HL-60 (cell line): ENCODE data around the gene FHIT.

Experiments
- DNase-seq, 2 experiments: peaks; one replicate each; pipeline ENCODE4 v3.0.0-alpha.2; 2010 to 2020; ENCODE audit warnings: low read depth in 1 of 2, low spot score in 1 of 2
- H3K27ac ChIP-seq: fragments of 250-450 bp; sonication (Bioruptor Pico); replicated peaks from 2 replicates; pipeline ENCODE4 v1.5.1; 2020; ENCODE audit warnings: mild to moderate bottlenecking, moderate library complexity
- H3K27me3 ChIP-seq: fragments of 250-450 bp; sonication (Bioruptor Pico); 2 replicates; pipeline ENCODE4 v1.5.1; 2021; ENCODE audit warnings: mild to moderate bottlenecking, moderate library complexity; ENCODE audit not compliant: insufficient read depth, poor library complexity, severe bottlenecking
- H3K4me3 ChIP-seq: replicated peaks from 2 replicates; pipeline ENCODE4 v1.5.1; 2011; ENCODE audit warnings: mild to moderate bottlenecking, control low read depth, low read length; ENCODE audit not compliant: insufficient read depth
- CTCF ChIP-seq: IDR thresholded peaks from one replicate; pipeline ENCODE4 v1.5.1; 2011; ENCODE audit warnings: low read length, control low read depth, inconsistent platforms; ENCODE audit not compliant: insufficient read depth
- GABPA ChIP-seq: IDR thresholded peaks from 2 replicates; pipeline ENCODE4 v1.6.1; 2012; ENCODE audit warnings: low read depth
- POLR2AphosphoS5 ChIP-seq: IDR thresholded peaks from 2 replicates; pipeline ENCODE4 v1.6.1; 2012; ENCODE audit warnings: low read depth
- REST ChIP-seq: IDR thresholded peaks from 2 replicates; pipeline ENCODE4 v1.6.1; 2012; ENCODE audit warnings: low read depth; ENCODE audit not compliant: insufficient replicate concordance
- SPI1 ChIP-seq: IDR thresholded peaks from 2 replicates; pipeline ENCODE4 v1.6.1; 2012; ENCODE audit warnings: low read depth, mild to moderate bottlenecking, borderline replicate concordance

The FHIT gene

GRCh38 chr3:60080648-60081047, 1170.6 kb downstream of the FHIT start:
- Histone ChIP-seq H3K27me3 (no peaks in the 10 kb centered on the region), H3K27ac (no peak overlapping the region), H3K4me3 (no peak overlapping the region)
- DNase-seq = no peak
- TF ChIP-seq REST (no peak), POLR2AphosphoS5 (no peak), GABPA (no peak), CTCF (no peak), SPI1 (no peak)

- no peaks in the 10 kb centered on the region for H3K27me3 ChIP-seq
- no peak for DNase-seq
- H3K4me3 ChIP-seq = no peak overlapping the region
- no peak overlapping the region for H3K27ac ChIP-seq
- TF ChIP-seq GABPA = no peak
- TF ChIP-seq CTCF = no peak
- no peak for TF ChIP-seq REST
- TF ChIP-seq SPI1 = no peak
Measured at GRCh38 chr3:60079076-60079475, 1172.2 kb downstream of the FHIT start.

- H3K27ac ChIP-seq = 0 out of 2 replicates have a peak overlapping the region, but pooled peaks have one; percentile 8
- peak in 1 of 2 experiments; percentile 9 for DNase-seq
- no peaks in the 10 kb centered on the region for H3K27me3 ChIP-seq
- H3K4me3 ChIP-seq = no peak overlapping the region
- TF ChIP-seq GABPA (no peak), CTCF (no peak), POLR2AphosphoS5 (no peak), REST (no peak), SPI1 (no peak)
Measured at GRCh38 chr3:60076331-60076730, 1174.9 kb downstream of the FHIT start.
